ENCODE measurements around the gene THRAP3. TPM values are rescaled to one million over a fixed set of nuclear protein-coding genes. Genes with fewer than 3 reads are reported as not detected.
A peak's percentile ranks its signal among the peaks of the same experiment; 100 is the strongest.

The THRAP3 gene
- total RNA-seq, 4 donors from 2014 or later = 64.1 to 102 (median 76.9) TPM

- no peak for TF ChIP-seq POLR2A (IDR thresholded peaks at IDR 0.05)
- TF ChIP-seq CTCF (IDR thresholded peaks at IDR 0.05) = no peak
- no peak overlapping the region for H3K4me3 ChIP-seq (ENCODE audit: low read depth, poor library complexity, severe bottlenecking)
- 88 to 93% methylated on average over 8 of the region's 8 CpGs for WGBS, 2 donors
- intact Hi-C loops (cut with DNase I; ENCODE audit: low total_unique reads) = loop anchor here (2.0 kb wide), 1 partner anchor 78 kb away; no protein-coding TSS in a partner anchor
- no peak for DNase-seq (ENCODE audit: low spot score in 2 of 2)
Observed at GRCh38 chr1:36344395-36344680, 120.1 kb downstream of the THRAP3 start.

DNA sequence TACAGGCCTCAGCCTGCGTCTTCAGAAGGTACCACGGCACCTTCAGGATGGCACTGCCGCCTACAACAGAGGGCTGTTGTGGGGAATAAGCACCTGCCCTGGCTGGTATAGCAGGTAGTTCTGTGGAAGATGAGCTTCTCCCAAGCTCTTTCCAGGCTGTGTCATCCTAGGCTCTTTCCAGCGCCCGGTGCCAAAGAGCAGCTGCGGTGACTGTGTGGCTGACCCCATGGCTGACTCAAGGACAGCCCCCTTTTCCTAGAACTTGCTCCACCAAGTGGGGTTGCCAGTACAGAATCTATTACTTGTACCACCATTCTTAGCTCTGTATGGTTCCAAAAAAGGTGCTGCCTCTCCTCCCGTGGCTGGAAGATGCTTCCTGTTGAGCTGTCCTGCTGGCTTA, 121.1 kb downstream of the THRAP3 start:
- no peak for DNase-seq (ENCODE audit: low spot score in 2 of 2)
- no peak overlapping the region for H3K4me3 ChIP-seq (ENCODE audit: low read depth, poor library complexity, severe bottlenecking)
- TF ChIP-seq POLR2A (IDR thresholded peaks at IDR 0.05) = no peak
- no peak for TF ChIP-seq CTCF (IDR thresholded peaks at IDR 0.05)
- intact Hi-C loops (cut with DNase I; ENCODE audit: low total_unique reads) = loop anchor here (2.0 kb wide), 1 partner anchor 77 kb away; no protein-coding TSS in a partner anchor
- 90 to 95% methylated on average over 6 to 7 of the region's 7 CpGs for WGBS, 2 donors

GRCh38 chr1:36346741-36347370, 122.6 kb downstream of the THRAP3 start:
- intact Hi-C loops (cut with DNase I; ENCODE audit: low total_unique reads) = no loop called here
- TF ChIP-seq POLR2A (IDR thresholded peaks at IDR 0.05) (no peak), CTCF (IDR thresholded peaks at IDR 0.05) (no peak)
- WGBS, 2 donors = 91 to 94% methylated on average over 8 of the region's 8 CpGs
- DNase-seq (ENCODE audit: low spot score in 2 of 2) = no peak
- H3K4me3 ChIP-seq (ENCODE audit: low read depth, poor library complexity, severe bottlenecking) = no peak overlapping the region

- intact Hi-C loops (cut with DNase I; ENCODE audit: low total_unique reads) = no loop called here
Observed at GRCh38 chr1:36349241-36349671, 125.0 kb downstream of the THRAP3 start.

GRCh38 chr1:36349839-36350238, 125.6 kb downstream of the THRAP3 start:
- WGBS, 2 donors = 18 to 38% methylated on average over 8 to 9 of the region's 16 CpGs
- no peak overlapping the region for H3K4me3 ChIP-seq (ENCODE audit: low read depth, poor library complexity, severe bottlenecking)
- peak in 1 of 2 donors; percentile 30 for DNase-seq (ENCODE audit: low spot score in 2 of 2)
- TF ChIP-seq CTCF (IDR thresholded peaks at IDR 0.05) (no peak), POLR2A (IDR thresholded peaks at IDR 0.05) (no peak)
- intact Hi-C loops (cut with DNase I; ENCODE audit: low total_unique reads) = no loop called here

More at GRCh38 chr1:36349241-36349671, 125.0 kb downstream of the THRAP3 start:
- 50 to 51% methylated on average over 7 of the region's 7 CpGs for WGBS, 2 donors
- TF ChIP-seq POLR2A (IDR thresholded peaks at IDR 0.05) (no peak), CTCF (IDR thresholded peaks at IDR 0.05) (no peak)
- H3K4me3 ChIP-seq (ENCODE audit: low read depth, poor library complexity, severe bottlenecking) = no peak overlapping the region
- DNase-seq (ENCODE audit: low spot score in 2 of 2) = no peak

All from lower leg skin (tissue), 4 donors.